Activated CD8-positive, alpha-beta memory T cell treated with anti-CD3 and anti-CD28 coated beads, Interleukin-2, amount 10 ng/mL, durations not matched to agents 7 days and 5 days (primary cell): ENCODE measurements around the gene CRYZ. TPM values are rescaled to one million over a fixed set of nuclear protein-coding genes. Genes with fewer than 3 reads are reported as not detected.
"Not testable (repeated sequence)": the region's sequence is repeated elsewhere in the genome, so short reads cannot be mapped to it uniquely, and the experiment has no call there.

Experiments
- ATAC-seq: fragments of 150-1000 bp; cut with Tn5 transposase; one replicate; pipeline ENCODE4 v1.10.0; 2021; ENCODE audit warnings: moderate library complexity
- CTCF ChIA-PET: fragments of 350-600 bp; sonication (Branson Sonifier 250); formaldehyde crosslinking; loops from one replicate; lab custom pipeline; 2021; ENCODE audit warnings: antibody characterized with exemption; lab: Charles Lee
- DNase-seq: peaks from one replicate; pipeline ENCODE4 v3.0.0-alpha.2; 2020
- H3K27ac Mint-ChIP-seq: one replicate; pipeline ENCODE4 v1.8.0; 2021; ENCODE audit warnings: mild to moderate bottlenecking, mixed read lengths
- H3K27me3 Mint-ChIP-seq: one replicate; pipeline ENCODE4 v1.8.0; 2021; ENCODE audit warnings: mixed read lengths
- H3K36me3 Mint-ChIP-seq: one replicate; pipeline ENCODE4 v1.8.0; 2021; ENCODE audit warnings: mild to moderate bottlenecking, mixed read lengths
- H3K4me1 Mint-ChIP-seq: one replicate; pipeline ENCODE4 v1.8.0; 2021; ENCODE audit warnings: mixed read lengths
- H3K4me3 Mint-ChIP-seq: one replicate; pipeline ENCODE4 v1.8.0; 2021; ENCODE audit warnings: mild to moderate bottlenecking, moderate library complexity, mixed read lengths
- H3K9me3 Mint-ChIP-seq: one replicate; pipeline ENCODE4 v1.8.0; 2022; ENCODE audit warnings: low read depth, mixed read lengths
- total RNA-seq, 2 experiments: library from RNA; stranded (reverse); gene quantifications; one replicate each; pipeline ENCODE4 v1.2.3, GENCODE V29; 2021

The CRYZ gene
- total RNA-seq, 2 experiments from 2014 or later, result 17.6 to 20.4 TPM

GRCh38 chr1:74748960-74749359, 16.1 kb upstream of the CRYZ start:
- Mint-ChIP-seq H3K27ac (peak overlapping the region; percentile 14), H3K4me1 (peaks cover 2% of the 10 kb centered on the region), H3K4me3 (no peak overlapping the region), H3K27me3 (no peaks in the 10 kb centered on the region), H3K36me3 (peaks cover 67% of the 10 kb centered on the region), H3K9me3 (peaks cover 5% of the 10 kb centered on the region)
- no peak for DNase-seq
- no peak for ATAC-seq
- CTCF ChIA-PET, result no interaction called here

- not testable (repeated sequence) for ATAC-seq, H3K9me3 Mint-ChIP-seq, H3K27ac Mint-ChIP-seq, H3K4me3 Mint-ChIP-seq, H3K4me1 Mint-ChIP-seq, H3K27me3 Mint-ChIP-seq, DNase-seq
- CTCF ChIA-PET, result interaction anchor here (0.8 kb wide), 1 partner anchor 12 kb away, joined by 3 read pairs; no protein-coding TSS in a partner anchor
- H3K36me3 Mint-ChIP-seq, result peaks cover 79% of the 10 kb centered on the region
These were observed 12.4 kb upstream of the CRYZ start for GRCh38 chr1:74745247-74745646.

DNA sequence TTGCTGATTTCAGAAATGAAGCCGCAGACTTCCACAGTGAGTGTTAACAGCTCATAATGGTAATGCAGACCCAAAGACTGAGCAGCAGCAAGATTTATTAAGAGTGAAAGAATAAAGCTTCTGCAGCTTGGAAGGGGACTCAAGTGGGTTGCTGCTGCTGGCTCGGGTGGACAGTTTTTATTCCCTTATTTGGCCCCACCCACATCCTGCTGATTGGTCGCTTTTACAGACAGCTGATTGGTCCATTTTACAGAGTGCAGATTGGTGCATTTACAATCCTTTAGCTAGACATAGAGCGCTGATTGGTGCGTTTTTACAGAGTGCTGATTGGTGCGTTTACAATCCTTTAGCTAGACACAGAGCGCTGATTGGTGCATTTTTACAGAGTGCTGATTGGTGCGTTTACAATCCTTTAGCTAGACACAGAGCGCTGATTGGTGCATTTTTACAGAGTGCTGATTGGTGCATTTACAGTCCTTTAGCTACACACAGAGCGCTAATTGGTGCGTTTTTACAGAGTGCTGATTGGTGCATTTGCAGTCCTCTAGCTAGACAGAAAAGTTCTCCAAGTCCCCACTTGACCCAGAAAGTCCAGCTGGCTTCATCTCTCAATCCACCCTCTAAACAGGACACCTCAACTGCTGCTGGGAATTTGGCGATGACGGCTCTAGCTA, 7.6 kb upstream of the CRYZ start:
- ATAC-seq, H3K4me3 Mint-ChIP-seq, H3K27me3 Mint-ChIP-seq, CTCF ChIA-PET, DNase-seq, H3K9me3 Mint-ChIP-seq, H3K27ac Mint-ChIP-seq: not testable (repeated sequence)
- peaks cover 11% of the 10 kb centered on the region for H3K4me1 Mint-ChIP-seq
- H3K36me3 Mint-ChIP-seq, result peaks cover 75% of the 10 kb centered on the region

GRCh38 chr1:74737333-74737732, 4.5 kb upstream of the CRYZ start:
- CTCF ChIA-PET, result no interaction called here
- peaks cover 4% of the 10 kb centered on the region for H3K9me3 Mint-ChIP-seq
- ATAC-seq, result no peak
- no peak for DNase-seq
- H3K27me3 Mint-ChIP-seq, result no peaks in the 10 kb centered on the region
- peaks cover 49% of the 10 kb centered on the region for H3K36me3 Mint-ChIP-seq
- peaks cover 27% of the 10 kb centered on the region for H3K4me1 Mint-ChIP-seq
- no peak overlapping the region for H3K27ac Mint-ChIP-seq
- no peak overlapping the region for H3K4me3 Mint-ChIP-seq

GRCh38 chr1:74733604-74734484, 994 bp upstream of the CRYZ start:
- peak overlapping the region; percentile 97 for H3K27ac Mint-ChIP-seq
- no peaks in the 10 kb centered on the region for H3K9me3 Mint-ChIP-seq
- H3K4me3 Mint-ChIP-seq, result peak overlapping the region; percentile 87
- ATAC-seq (peak; percentile 67), DNase-seq (peak; percentile 61)
- CTCF ChIA-PET, result interaction anchor here (1.0 to 2.5 kb wide), 14 partner anchors 9 to 231 kb away, joined by 3 to 8 read pairs (median 4); no protein-coding TSS in a partner anchor
- H3K36me3 Mint-ChIP-seq, result peaks cover 19% of the 10 kb centered on the region
- H3K4me1 Mint-ChIP-seq, result peaks cover 39% of the 10 kb centered on the region
- no peaks in the 10 kb centered on the region for H3K27me3 Mint-ChIP-seq

GRCh38 chr1:74732071-74732946, 541 bp downstream of the CRYZ start:
- peak overlapping the region; percentile 87 for H3K4me3 Mint-ChIP-seq
- not testable (repeated sequence) for H3K9me3 Mint-ChIP-seq, DNase-seq, H3K27me3 Mint-ChIP-seq
- peaks cover 11% of the 10 kb centered on the region for H3K36me3 Mint-ChIP-seq
- H3K27ac Mint-ChIP-seq, result peak overlapping the region; percentile 97
- CTCF ChIA-PET, result interaction anchor here (1.0 to 2.5 kb wide), 7 partner anchors 10 to 230 kb away, joined by 3 to 8 read pairs (median 5); no protein-coding TSS in a partner anchor
- peak; percentile 18 for ATAC-seq
- peaks cover 40% of the 10 kb centered on the region for H3K4me1 Mint-ChIP-seq

DNA sequence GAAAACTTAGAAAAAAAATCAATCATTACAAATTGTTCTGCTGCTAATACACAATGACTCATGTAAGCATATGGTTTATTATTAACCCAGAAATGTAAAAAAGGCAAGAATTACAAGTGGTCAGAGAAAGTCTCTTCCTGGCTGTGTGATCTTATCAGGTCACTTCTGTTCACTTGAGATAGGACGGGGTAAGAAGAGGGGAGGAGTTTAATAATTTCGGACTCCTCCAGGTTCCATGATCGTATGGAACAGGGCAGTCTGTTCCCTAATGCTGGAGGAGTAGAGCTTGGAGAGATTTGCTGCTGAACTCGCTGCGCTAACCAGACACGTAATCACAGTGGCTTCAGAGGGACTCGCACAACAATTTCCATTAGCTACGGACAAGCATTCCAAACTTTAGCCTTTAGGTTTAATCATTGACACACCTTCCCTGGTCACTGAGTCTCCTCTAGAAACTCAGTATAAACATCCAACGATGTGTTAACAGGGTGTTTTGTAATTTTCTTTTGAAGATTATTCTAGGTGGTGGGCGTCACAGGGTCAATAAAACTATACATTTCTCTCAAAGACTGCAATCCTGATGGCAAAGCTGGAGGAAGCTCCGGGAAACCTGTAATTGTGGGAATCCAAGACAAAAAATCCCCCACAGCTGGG, 1.3 kb downstream of the CRYZ start:
- Mint-ChIP-seq H3K27ac (no peak overlapping the region), H3K4me1 (peaks cover 40% of the 10 kb centered on the region), H3K4me3 (peak overlapping the region; percentile 44), H3K36me3 (peaks cover 15% of the 10 kb centered on the region), H3K9me3 (no peaks in the 10 kb centered on the region), H3K27me3 (no peaks in the 10 kb centered on the region)
- DNase-seq, result no peak
- CTCF ChIA-PET, result no interaction called here
- no peak for ATAC-seq

- H3K36me3 Mint-ChIP-seq, result peaks cover 22% of the 10 kb centered on the region
- CTCF ChIA-PET, result no interaction called here
- H3K4me3 Mint-ChIP-seq, result no peak overlapping the region
- no peaks in the 10 kb centered on the region for H3K27me3 Mint-ChIP-seq
- H3K4me1 Mint-ChIP-seq, result peaks cover 32% of the 10 kb centered on the region
- no peaks in the 10 kb centered on the region for H3K9me3 Mint-ChIP-seq
- no peak overlapping the region for H3K27ac Mint-ChIP-seq
- ATAC-seq, result no peak
- DNase-seq, result no peak
These were observed 2.9 kb downstream of the CRYZ start for GRCh38 chr1:74729741-74730478.

GRCh38 chr1:74728736-74729135, 4.1 kb downstream of the CRYZ start:
- Mint-ChIP-seq H3K4me1 (peaks cover 22% of the 10 kb centered on the region), H3K36me3 (peaks cover 30% of the 10 kb centered on the region), H3K4me3 (no peak overlapping the region), H3K27ac (no peak overlapping the region), H3K27me3 (no peaks in the 10 kb centered on the region), H3K9me3 (no peaks in the 10 kb centered on the region)
- ATAC-seq (no peak), DNase-seq (no peak)
- CTCF ChIA-PET, result no interaction called here

- Mint-ChIP-seq H3K27ac (no peak overlapping the region), H3K4me3 (no peak overlapping the region)
- no peak for DNase-seq
These were observed 6.8 kb downstream of the CRYZ start for GRCh38 chr1:74726063-74726462.

GRCh38 chr1:74717626-74718025, 15.2 kb downstream of the CRYZ start:
- Mint-ChIP-seq H3K36me3 (peaks cover 13% of the 10 kb centered on the region), H3K4me1 (no peaks in the 10 kb centered on the region), H3K4me3 (no peak overlapping the region), H3K27me3 (no peaks in the 10 kb centered on the region), H3K9me3 (no peaks in the 10 kb centered on the region), H3K27ac (no peak overlapping the region)
- DNase-seq (no peak), ATAC-seq (no peak)
- CTCF ChIA-PET, result interaction anchor here (1.5 kb wide), 1 partner anchor 16 kb away, joined by 4 read pairs; no protein-coding TSS in a partner anchor

More at GRCh38 chr1:74726063-74726462, 6.8 kb downstream of the CRYZ start:
- CTCF ChIA-PET, result no interaction called here
- Mint-ChIP-seq H3K27me3 (no peaks in the 10 kb centered on the region), H3K9me3 (no peaks in the 10 kb centered on the region), H3K36me3 (peaks cover 42% of the 10 kb centered on the region), H3K4me1 (peaks cover 14% of the 10 kb centered on the region)
- no peak for ATAC-seq

- H3K27me3 Mint-ChIP-seq, result no peaks in the 10 kb centered on the region
- ATAC-seq (no peak), DNase-seq (no peak)
- no peak overlapping the region for H3K27ac Mint-ChIP-seq
- H3K4me1 Mint-ChIP-seq, result no peaks in the 10 kb centered on the region
- no peak overlapping the region for H3K4me3 Mint-ChIP-seq
- CTCF ChIA-PET, result interaction anchor here (1.5 kb wide), 1 partner anchor 17 kb away, joined by 4 read pairs; no protein-coding TSS in a partner anchor
- H3K9me3 Mint-ChIP-seq, result no peaks in the 10 kb centered on the region
- H3K36me3 Mint-ChIP-seq, result peaks cover 11% of the 10 kb centered on the region
These were observed 16.0 kb downstream of the CRYZ start for GRCh38 chr1:74716822-74717221.
